HG03280 (cell line): ENCODE results near the gene CENPP.

Source experiments
- ATAC-seq: cut with Tn5 transposase; IDR thresholded peaks from one replicate; pipeline ENCODE4 v1.9.1; 2021; ENCODE audit warnings: mild to moderate bottlenecking, moderate library complexity; ENCODE audit not compliant: unreplicated experiment

CENPP gene

GRCh38 chr9:92503156-92503555 lies 177.4 kb downstream of the CENPP start:
- no peak for ATAC-seq

DNA sequence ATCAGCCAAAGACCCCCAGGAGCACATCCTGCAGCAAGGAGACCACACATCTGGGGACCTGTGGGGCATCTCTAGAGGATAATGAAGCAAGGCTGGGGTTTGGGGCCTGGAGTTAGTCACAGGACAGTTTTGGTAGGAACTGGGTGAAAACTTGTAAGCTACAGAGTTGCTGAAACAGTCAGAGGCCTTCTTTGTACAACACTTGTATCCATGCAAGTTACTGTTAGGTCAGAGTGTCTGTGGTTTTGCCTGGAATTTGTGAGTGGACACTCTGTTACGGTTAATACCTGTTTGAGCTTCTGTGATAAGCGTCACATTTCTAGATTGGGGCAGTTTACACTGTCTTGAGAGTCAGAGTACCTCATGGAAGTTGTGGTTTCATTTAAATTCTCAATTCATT lies 179.1 kb downstream of the CENPP start:
- ATAC-seq = no peak

DNA sequence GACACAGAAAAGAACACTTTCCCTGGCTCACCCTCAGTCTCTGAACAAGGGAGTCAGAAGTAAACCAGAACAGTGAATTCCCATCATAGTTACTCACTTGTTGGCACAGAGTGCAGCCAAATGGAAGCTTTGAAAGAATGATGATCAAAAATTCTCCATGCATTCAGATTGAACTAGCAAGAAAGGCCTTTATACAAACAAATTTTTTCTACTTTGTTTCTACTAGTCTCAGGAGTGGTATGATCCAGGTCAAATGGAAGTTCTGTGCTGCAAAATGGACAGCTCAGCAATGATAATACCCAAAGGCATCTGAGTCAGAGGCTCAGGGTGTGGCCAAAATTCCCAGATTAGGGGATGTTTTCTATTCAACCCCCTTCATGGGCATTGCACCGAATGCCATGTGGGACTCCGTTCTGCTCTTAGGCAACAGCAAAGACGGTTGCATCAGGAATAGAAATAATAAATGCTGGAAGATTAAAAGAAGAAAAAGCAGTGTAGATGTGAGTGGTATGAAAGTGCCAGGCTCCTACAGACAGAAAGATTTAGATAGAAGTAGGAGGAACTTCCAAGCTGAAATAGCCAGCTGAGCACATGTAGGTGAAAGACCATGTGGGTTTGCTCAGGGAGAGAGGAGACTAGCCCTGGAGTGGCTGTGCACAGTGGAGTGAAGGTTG lies 180.6 kb downstream of the CENPP start:
- ATAC-seq = no peak

GRCh38 chr9:92507005-92507404 lies 181.3 kb downstream of the CENPP start:
- ATAC-seq = no peak

GRCh38 chr9:92507496-92507895 lies 181.7 kb downstream of the CENPP start:
- no peak for ATAC-seq

GRCh38 chr9:92508018-92508820 lies 182.5 kb downstream of the CENPP start:
- ATAC-seq = no peak

- ATAC-seq = no peak
These were observed 183.3 kb downstream of the CENPP start for GRCh38 chr9:92509050-92509449.

- no peak for ATAC-seq
These were observed 185.0 kb downstream of the CENPP start for GRCh38 chr9:92510747-92511146.

- ATAC-seq = no peak
These were observed 186.9 kb downstream of the CENPP start for GRCh38 chr9:92512622-92513021.

DNA sequence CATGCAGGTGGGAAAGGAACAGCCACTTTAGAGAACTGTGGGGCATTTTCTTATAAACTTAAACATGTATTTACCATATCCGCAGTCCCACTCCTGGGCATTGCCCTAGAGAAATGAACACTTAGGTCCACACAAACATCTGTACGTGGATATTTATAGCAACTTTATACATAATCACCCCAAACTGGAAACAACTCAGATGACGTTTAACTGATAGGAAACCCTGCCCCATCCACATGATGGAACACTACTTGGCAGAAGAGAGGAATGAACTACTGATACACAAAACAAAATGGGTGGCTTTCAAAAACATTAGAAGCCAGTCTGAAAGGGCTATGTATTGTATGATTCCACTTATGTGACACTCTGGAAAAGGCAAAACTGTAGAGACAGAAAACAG lies 187.6 kb downstream of the CENPP start:
- ATAC-seq = no peak

GRCh38 chr9:92514635-92515034 lies 188.9 kb downstream of the CENPP start:
- no peak for ATAC-seq

DNA sequence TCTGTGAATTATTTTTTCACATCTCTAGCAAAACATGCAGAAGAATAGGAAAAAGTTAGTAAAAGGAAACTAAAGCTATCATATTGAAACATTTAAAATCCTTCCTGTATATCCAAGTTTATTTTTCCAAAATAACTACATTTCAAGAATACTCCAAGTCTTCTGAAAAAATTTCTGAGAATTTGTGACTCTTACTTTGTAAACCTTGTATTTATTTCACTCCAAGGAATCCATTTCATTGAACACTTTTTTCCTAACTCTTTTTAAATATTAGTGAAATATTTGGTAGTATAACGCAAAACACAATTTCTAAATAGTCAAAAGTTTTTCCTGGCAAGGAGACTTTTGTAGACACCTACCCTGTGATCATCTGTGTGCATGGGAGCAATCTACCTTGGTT lies 190.8 kb downstream of the CENPP start:
- no peak for ATAC-seq

DNA sequence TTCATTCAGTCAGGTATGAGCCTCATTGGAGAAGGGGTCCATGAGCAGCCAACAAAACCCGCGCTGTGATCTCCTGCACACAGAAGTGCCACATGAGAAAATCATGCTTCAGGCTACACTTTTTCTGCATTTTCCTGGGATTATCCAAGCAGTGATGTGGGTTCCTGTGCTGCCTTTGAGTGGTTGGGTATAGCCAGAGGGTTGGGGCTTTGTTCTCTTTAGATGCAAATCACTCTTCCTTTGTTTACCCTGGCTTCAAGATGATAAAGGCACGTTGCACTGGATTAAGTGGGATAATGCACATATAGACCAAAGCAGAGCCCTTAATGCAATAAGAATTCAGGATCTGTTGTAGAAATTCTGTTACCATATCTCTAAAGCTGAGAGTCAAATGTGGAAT lies 191.3 kb downstream of the CENPP start:
- ATAC-seq = no peak

- ATAC-seq = no peak
These were observed 192.4 kb downstream of the CENPP start for GRCh38 chr9:92518199-92518598.

- no peak for ATAC-seq
These were observed 195.1 kb downstream of the CENPP start for GRCh38 chr9:92520837-92521236.

GRCh38 chr9:92522983-92523970 lies 197.5 kb downstream of the CENPP start:
- ATAC-seq = no peak

- no peak for ATAC-seq
These were observed 199.1 kb downstream of the CENPP start for GRCh38 chr9:92524881-92525280.

DNA sequence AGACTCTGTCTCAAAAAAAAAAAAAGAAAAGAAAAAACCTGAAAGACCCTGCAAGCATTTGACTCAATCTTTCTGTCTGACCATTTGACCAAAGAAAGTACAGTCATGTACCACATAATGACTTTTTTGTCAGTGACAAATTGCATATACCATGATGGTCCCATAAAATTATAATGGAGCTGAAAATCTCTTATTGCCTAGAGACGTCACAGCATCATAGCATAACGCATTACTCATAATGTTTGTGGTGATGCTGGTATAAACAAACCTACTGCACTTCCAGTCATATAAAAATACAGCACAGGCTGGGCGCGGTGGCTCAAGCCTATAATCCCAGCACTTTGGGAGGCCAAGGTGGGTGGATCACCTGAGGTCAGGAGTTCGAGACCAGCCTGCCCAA lies 199.6 kb downstream of the CENPP start:
- ATAC-seq = no peak

DNA sequence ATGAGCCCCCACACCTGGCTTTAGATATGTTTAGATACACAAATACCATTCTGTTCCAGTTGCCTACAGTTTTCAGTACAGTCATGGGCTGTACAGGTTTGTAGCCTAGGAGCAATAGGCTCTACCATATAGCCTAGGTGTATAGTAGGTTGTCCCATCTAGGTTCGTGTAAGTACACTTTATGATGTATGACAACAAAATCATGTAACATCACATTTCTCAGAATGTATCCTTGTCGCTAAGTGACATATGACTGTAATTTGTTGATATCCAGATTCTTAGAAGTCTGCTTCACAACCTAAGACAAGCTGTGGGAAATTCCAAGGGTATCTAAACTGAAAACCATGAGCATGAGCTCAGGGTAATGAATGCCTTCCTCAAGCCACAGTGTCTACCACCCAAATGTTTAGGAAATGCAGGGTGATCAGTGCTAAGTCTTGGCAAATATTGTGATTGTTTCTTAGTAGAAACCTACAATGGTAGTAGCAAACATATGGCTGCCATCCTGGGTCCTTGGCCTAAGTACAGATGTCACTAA lies 201.6 kb downstream of the CENPP start:
- no peak for ATAC-seq

GRCh38 chr9:92527832-92528521 lies 202.2 kb downstream of the CENPP start:
- ATAC-seq = no peak

DNA sequence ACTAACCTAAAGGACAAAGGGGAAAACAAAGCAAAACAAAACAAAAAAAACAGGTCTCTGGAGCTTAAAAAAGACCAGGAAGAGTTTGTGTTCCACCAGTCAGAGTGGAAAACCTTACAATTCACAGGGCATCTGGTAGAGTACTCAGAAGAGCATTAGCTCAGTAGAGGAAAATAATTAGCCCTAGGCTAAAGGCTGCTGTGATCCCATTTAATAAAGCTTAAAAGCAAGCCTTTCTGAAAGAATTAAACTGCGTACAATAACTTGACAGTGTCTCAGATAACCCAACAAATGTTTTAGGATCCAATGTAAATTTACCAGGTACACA lies 202.7 kb downstream of the CENPP start:
- ATAC-seq = no peak
